Skeletal muscle cell (primary cell): ENCODE data around the gene RHOT2.
A peak's percentile ranks its signal among the peaks of the same experiment; 100 is the strongest.

Experiments used
- DNase-seq: peaks from one replicate; pipeline ENCODE4 v3.0.0-alpha.2; 2010; ENCODE audit warnings: low read depth
- H3K4me3 ChIP-seq: 2 replicates; pipeline ENCODE4 v1.5.1; 2011; ENCODE audit warnings: low read depth, mild to moderate bottlenecking, control low read depth, low read length, moderate library complexity

RHOT2 gene

GRCh38 chr16:662597-662996 lies 5.3 kb upstream of the RHOT2 start:
- no peak for DNase-seq
- no peak overlapping the region for H3K4me3 ChIP-seq

GRCh38 chr16:666572-666971 lies 1.4 kb upstream of the RHOT2 start:
- H3K4me3 ChIP-seq: no peak overlapping the region
- no peak for DNase-seq

GRCh38 chr16:667113-667779 lies 686 bp upstream of the RHOT2 start:
- H3K4me3 ChIP-seq: no peak overlapping the region
- no peak for DNase-seq

GRCh38 chr16:668519-669171 lies 713 bp downstream of the RHOT2 start:
- no peak for DNase-seq
- peak overlapping the region; percentile 96 for H3K4me3 ChIP-seq

GRCh38 chr16:669666-670065 lies 1.7 kb downstream of the RHOT2 start:
- H3K4me3 ChIP-seq: no peak overlapping the region
- DNase-seq: no peak

- no peak for DNase-seq
- no peak overlapping the region for H3K4me3 ChIP-seq
Measured at GRCh38 chr16:670485-671352, 2.8 kb downstream of the RHOT2 start.

GRCh38 chr16:671353-672131 lies 3.6 kb downstream of the RHOT2 start:
- DNase-seq: no peak
- H3K4me3 ChIP-seq: no peak overlapping the region

- no peak for DNase-seq
- no peak overlapping the region for H3K4me3 ChIP-seq
Measured at GRCh38 chr16:672371-672770, 4.4 kb downstream of the RHOT2 start.

GRCh38 chr16:672851-673250 lies 4.9 kb downstream of the RHOT2 start:
- DNase-seq: no peak
- H3K4me3 ChIP-seq: no peak overlapping the region

- H3K4me3 ChIP-seq: no peak overlapping the region
Measured at GRCh38 chr16:673399-673991, 5.6 kb downstream of the RHOT2 start.

GRCh38 chr16:674214-674881 lies 6.4 kb downstream of the RHOT2 start:
- no peak for DNase-seq
- H3K4me3 ChIP-seq: no peak overlapping the region

More at GRCh38 chr16:673399-673991, 5.6 kb downstream of the RHOT2 start:
- no peak for DNase-seq

GRCh38 chr16:674968-675883 lies 7.3 kb downstream of the RHOT2 start, which contains the start of gene RHBDL1:
Gene RHBDL1 (plus strand): TSS chr16:675671. CDS start chr16:675791, 120 bp downstream.
- H3K4me3 ChIP-seq: peak within 1 kb of the TSS; percentile 43
- DNase-seq: no peak

- DNase-seq: no peak
- H3K4me3 ChIP-seq: peak overlapping the region; percentile 43
Measured at GRCh38 chr16:675884-676564, 8.1 kb downstream of the RHOT2 start.

- DNase-seq: no peak
- H3K4me3 ChIP-seq: no peak overlapping the region
Measured at GRCh38 chr16:676565-676902, 8.6 kb downstream of the RHOT2 start.

GRCh38 chr16:676913-677312 lies 9.0 kb downstream of the RHOT2 start:
- no peak for DNase-seq
- no peak overlapping the region for H3K4me3 ChIP-seq

- DNase-seq: no peak
- no peak overlapping the region for H3K4me3 ChIP-seq
Measured at GRCh38 chr16:677316-678190, 9.6 kb downstream of the RHOT2 start.
